PC-3 (cell line): Measurements from ENCODE around the gene KCNJ10. TPM values are rescaled to one million over a fixed set of nuclear protein-coding genes. Genes with fewer than 3 reads are reported as not detected.
A peak's percentile ranks its signal among the peaks of the same experiment; 100 is the strongest.

Source experiments
- ATAC-seq: fragments of 200-7000 bp; cut with Tn5 transposase; 2 replicates; pipeline ENCODE4 v1.9.1; 2020; ENCODE audit warnings: mild to moderate bottlenecking, moderate library complexity
- BruUV-seq: library from RNA; stranded (reverse); fragments of 400-500 nt; replicated peaks from 2 replicates; lab custom pipeline; 2021; lab: Mats Ljungman, UMichigan
- CTCF ChIA-PET: fragments of 300-600 bp; sonication (Branson Sonifier 250); formaldehyde crosslinking; loops from one replicate; lab custom pipeline; 2022; ENCODE audit warnings: antibody characterized with exemption; lab: Charles Lee
- POLR2A ChIA-PET: fragments of 300-600 bp; sonication (Branson Sonifier 250); formaldehyde crosslinking; loops from one replicate; lab custom pipeline; 2022; ENCODE audit warnings: antibody characterized with exemption; ENCODE audit not compliant: unreplicated experiment; lab: Charles Lee
- DNase-seq: peaks from one replicate; pipeline ENCODE4 v3.0.0-alpha.2; 2015
- H2AFZ ChIP-seq: fragments of 300-600 bp; sonication (generic); 2 replicates; pipeline ENCODE4 v1.6.0; 2016; ENCODE audit warnings: antibody characterized with exemption, low read length
- H3F3A ChIP-seq: fragments of 300-600 bp; sonication (generic); one replicate; pipeline ENCODE4 v1.6.0; 2017; ENCODE audit warnings: antibody characterized with exemption, low read length, control low read depth, mild to moderate bottlenecking; ENCODE audit not compliant: unreplicated experiment
- H3K27ac ChIP-seq: fragments of 300-600 bp; sonication (generic); 2 replicates; pipeline ENCODE4 v1.5.1; 2016; ENCODE audit warnings: mild to moderate bottlenecking, low read length
- H3K27me3 ChIP-seq: fragments of 300-600 bp; sonication (generic); 2 replicates; pipeline ENCODE4 v1.6.1; 2016; ENCODE audit warnings: low read length, mixed read lengths
- H3K36me3 ChIP-seq: fragments of 300-600 bp; sonication (generic); 2 replicates; pipeline ENCODE4 v1.6.1; 2016; ENCODE audit warnings: low read depth, mixed run types, low read length, mixed read lengths
- H3K4me1 ChIP-seq: fragments of 300-600 bp; sonication (generic); 2 replicates; pipeline ENCODE4 v1.5.1; 2016; ENCODE audit warnings: low read length; ENCODE audit not compliant: insufficient read depth
- H3K4me2 ChIP-seq: fragments of 300-600 bp; sonication (generic); 2 replicates; pipeline ENCODE4 v1.6.0; 2016; ENCODE audit warnings: low read length
- H3K4me3 ChIP-seq: fragments of 300-600 bp; sonication (generic); 2 replicates; pipeline ENCODE4 v1.5.1; 2016; ENCODE audit warnings: mild to moderate bottlenecking, low read length, mixed read lengths
- H3K79me2 ChIP-seq: fragments of 300-600 bp; sonication (generic); 2 replicates; pipeline ENCODE4 v1.6.1; 2017; ENCODE audit warnings: low read length, mixed read lengths
- H3K9ac ChIP-seq: fragments of 300-600 bp; sonication (generic); 2 replicates; pipeline ENCODE4 v1.6.0; 2016; ENCODE audit warnings: mild to moderate bottlenecking, low read length
- H3K9me2 ChIP-seq: fragments of 300-600 bp; sonication (generic); replicated peaks from 2 replicates; pipeline ENCODE4 v1.6.1; 2016; ENCODE audit warnings: mixed run types, low read length, mixed read lengths
- H3K9me3 ChIP-seq: fragments of 300-600 bp; sonication (generic); 2 replicates; pipeline ENCODE4 v1.6.1; 2016; ENCODE audit warnings: low read length, mixed read lengths
- H4K20me1 ChIP-seq: fragments of 300-600 bp; sonication (generic); 2 replicates; pipeline ENCODE4 v1.6.1; 2016; ENCODE audit warnings: low read length, mixed read lengths
- CTCF ChIP-seq: fragments of 300-600 bp; sonication (generic); conservative IDR thresholded peaks from 2 replicates; pipeline ENCODE4 v1.5.1; 2017; ENCODE audit warnings: antibody characterized with exemption, low read depth, mild to moderate bottlenecking, low read length
- EZH2 ChIP-seq: fragments of 300-600 bp; sonication (generic); IDR thresholded peaks from one replicate; pipeline ENCODE4 v1.6.1; 2017; ENCODE audit warnings: antibody characterized with exemption, mild to moderate bottlenecking, low read length; ENCODE audit not compliant: unreplicated experiment
- EZH2phosphoT487 ChIP-seq: fragments of 300-600 bp; sonication (generic); IDR thresholded peaks from 2 replicates; pipeline ENCODE4 v1.6.1; 2018; ENCODE audit warnings: mild to moderate bottlenecking, antibody characterized with exemption, low read length, borderline replicate concordance
- intact Hi-C: fragments of 100-400 bp; cut with micrococcal nuclease; formaldehyde crosslinking; loops from 2 replicates; pipeline ENCODE4 v1.9.0; 2023
- total RNA-seq: library from RNA; depleted of rRNA; stranded (reverse); fragments of >200 nt; gene quantifications from 2 replicates; pipeline ENCODE4 v1.2.3, GENCODE V29; 2014

KCNJ10 gene
- total RNA-seq, 1 experiment from 2014 or later, result 0.15 TPM

GRCh38 chr1:160024195-160024905, 45.6 kb downstream of the KCNJ10 start:
- H3K27ac ChIP-seq, result no peak overlapping the region
- H3K4me2 ChIP-seq, result no peak overlapping the region
- CTCF ChIA-PET, result no interaction called here
- DNase-seq, result no peak
- no peak overlapping the region for H3K4me3 ChIP-seq
- POLR2A ChIA-PET, result no interaction called here
- H3F3A ChIP-seq, result no peaks in the 10 kb centered on the region
- H3K79me2 ChIP-seq, result peaks cover 10% of the 10 kb centered on the region
- BruUV-seq, result no TSS peak
- no peaks in the 10 kb centered on the region for H3K9me2 ChIP-seq
- H3K4me1 ChIP-seq, result peaks cover 22% of the 10 kb centered on the region
- ATAC-seq, result no peak
- no peaks in the 10 kb centered on the region for H3K36me3 ChIP-seq
- H3K9me3 ChIP-seq, result no peaks in the 10 kb centered on the region
- intact Hi-C loops, result no loop called here
- H2AFZ ChIP-seq, result no peak overlapping the region
- TF ChIP-seq EZH2 (no peak), EZH2phosphoT487 (no peak), CTCF (no peak)
- no peak overlapping the region for H3K9ac ChIP-seq
- no peaks in the 10 kb centered on the region for H3K27me3 ChIP-seq
- H4K20me1 ChIP-seq, result no peaks in the 10 kb centered on the region

- no peaks in the 10 kb centered on the region for H3F3A ChIP-seq
- no peaks in the 10 kb centered on the region for H3K36me3 ChIP-seq
- no peak overlapping the region for H3K9ac ChIP-seq
- H3K27me3 ChIP-seq, result no peaks in the 10 kb centered on the region
- H3K9me2 ChIP-seq, result no peaks in the 10 kb centered on the region
- no peak overlapping the region for H3K27ac ChIP-seq
- TF ChIP-seq CTCF, result no peak
- no peak for TF ChIP-seq EZH2phosphoT487
- no peak for TF ChIP-seq EZH2
- peak; percentile 88 for ATAC-seq
- peak; percentile 89 for DNase-seq
- H3K9me3 ChIP-seq, result no peaks in the 10 kb centered on the region
- H3K4me1 ChIP-seq, result peaks cover 25% of the 10 kb centered on the region
- ChIA-PET CTCF (interaction anchor here (1.3 to 1.5 kb wide), 2 partner anchors 15 to 24 kb away, joined by 4 to 7 read pairs; no protein-coding TSS in a partner anchor), POLR2A (interaction anchor here (0.6 kb wide), 1 partner anchor 282 kb away, joined by 4 read pairs; no protein-coding TSS in a partner anchor)
- H3K4me2 ChIP-seq, result no peak overlapping the region
- no peak overlapping the region for H2AFZ ChIP-seq
- H4K20me1 ChIP-seq, result no peaks in the 10 kb centered on the region
- H3K4me3 ChIP-seq, result no peak overlapping the region
- no peaks in the 10 kb centered on the region for H3K79me2 ChIP-seq
- no TSS peak for BruUV-seq
- intact Hi-C loops, result no loop called here
Observed at GRCh38 chr1:160022330-160023310, 47.3 kb downstream of the KCNJ10 start.
